ENCODE data around the gene NHERF2. TPM values are rescaled to one million over a fixed set of nuclear protein-coding genes. Genes with fewer than 3 reads are reported as not detected.

NHERF2 gene
- total RNA-seq, 2 donors from 2014 or later: 0.21 to 2.9 TPM

- Mint-ChIP-seq H3K27me3 (no peaks in the 10 kb centered on the region), H3K36me3 (ENCODE audit: low read depth) (peaks cover 21% of the 10 kb centered on the region), H3K4me1 (no peaks in the 10 kb centered on the region), H3K27ac (no peak overlapping the region), H3K4me3 (no peak overlapping the region), H3K9me3 (no peaks in the 10 kb centered on the region)
- ATAC-seq (replicated peaks): no peak
These were observed 50.3 kb downstream of the NHERF2 start for GRCh38 chr16:2077016-2077415.

- H3K4me3 Mint-ChIP-seq: no peak overlapping the region
- H3K27me3 Mint-ChIP-seq: no peaks in the 10 kb centered on the region
- H3K4me1 Mint-ChIP-seq: no peaks in the 10 kb centered on the region
- no peaks in the 10 kb centered on the region for H3K9me3 Mint-ChIP-seq
- ATAC-seq (replicated peaks): no peak
- H3K36me3 Mint-ChIP-seq (ENCODE audit: low read depth): peaks cover 16% of the 10 kb centered on the region
- H3K27ac Mint-ChIP-seq: no peak overlapping the region
These were observed 51.0 kb downstream of the NHERF2 start for GRCh38 chr16:2077696-2078095.

GRCh38 chr16:2078096-2078495 is 51.4 kb downstream of the NHERF2 start:
- Mint-ChIP-seq H3K4me3 (no peak overlapping the region), H3K9me3 (no peaks in the 10 kb centered on the region), H3K4me1 (no peaks in the 10 kb centered on the region), H3K27ac (no peak overlapping the region), H3K27me3 (no peaks in the 10 kb centered on the region), H3K36me3 (ENCODE audit: low read depth) (peaks cover 16% of the 10 kb centered on the region)
- no peak for ATAC-seq (replicated peaks)

GRCh38 chr16:2078691-2079090 is 52.0 kb downstream of the NHERF2 start:
- Mint-ChIP-seq H3K4me1 (no peaks in the 10 kb centered on the region), H3K27me3 (no peaks in the 10 kb centered on the region), H3K4me3 (no peak overlapping the region), H3K27ac (no peak overlapping the region), H3K36me3 (ENCODE audit: low read depth) (peaks cover 16% of the 10 kb centered on the region), H3K9me3 (no peaks in the 10 kb centered on the region)
- ATAC-seq (replicated peaks): no peak

GRCh38 chr16:2079311-2079800 is 52.7 kb downstream of the NHERF2 start:
- ATAC-seq (replicated peaks): no peak
- no peak overlapping the region for H3K27ac Mint-ChIP-seq
- no peaks in the 10 kb centered on the region for H3K27me3 Mint-ChIP-seq
- peaks cover 15% of the 10 kb centered on the region for H3K36me3 Mint-ChIP-seq (ENCODE audit: low read depth)
- no peaks in the 10 kb centered on the region for H3K4me1 Mint-ChIP-seq
- no peaks in the 10 kb centered on the region for H3K9me3 Mint-ChIP-seq
- no peak overlapping the region for H3K4me3 Mint-ChIP-seq

- Mint-ChIP-seq H3K27ac (no peak overlapping the region), H3K9me3 (no peaks in the 10 kb centered on the region), H3K4me1 (no peaks in the 10 kb centered on the region), H3K36me3 (ENCODE audit: low read depth) (peaks cover 9% of the 10 kb centered on the region), H3K4me3 (no peak overlapping the region), H3K27me3 (no peaks in the 10 kb centered on the region)
- ATAC-seq (replicated peaks): no peak
These were observed 53.3 kb downstream of the NHERF2 start for GRCh38 chr16:2079991-2080390.

- Mint-ChIP-seq H3K27me3 (no peaks in the 10 kb centered on the region), H3K27ac (no peak overlapping the region), H3K4me3 (no peak overlapping the region), H3K9me3 (no peaks in the 10 kb centered on the region), H3K4me1 (no peaks in the 10 kb centered on the region), H3K36me3 (ENCODE audit: low read depth) (peaks cover 7% of the 10 kb centered on the region)
- no peak for ATAC-seq (replicated peaks)
These were observed 54.7 kb downstream of the NHERF2 start for GRCh38 chr16:2081201-2082084.

GRCh38 chr16:2082171-2082982 is 55.7 kb downstream of the NHERF2 start:
- no peak for ATAC-seq (replicated peaks)
- no peak overlapping the region for H3K27ac Mint-ChIP-seq
- H3K4me3 Mint-ChIP-seq: no peak overlapping the region
- H3K27me3 Mint-ChIP-seq: no peaks in the 10 kb centered on the region
- no peaks in the 10 kb centered on the region for H3K9me3 Mint-ChIP-seq
- H3K4me1 Mint-ChIP-seq: no peaks in the 10 kb centered on the region
- H3K36me3 Mint-ChIP-seq (ENCODE audit: low read depth): peaks cover 7% of the 10 kb centered on the region

GRCh38 chr16:2082983-2083364 is 56.3 kb downstream of the NHERF2 start:
- H3K4me3 Mint-ChIP-seq: no peak overlapping the region
- peaks cover 7% of the 10 kb centered on the region for H3K36me3 Mint-ChIP-seq (ENCODE audit: low read depth)
- H3K27me3 Mint-ChIP-seq: no peaks in the 10 kb centered on the region
- H3K4me1 Mint-ChIP-seq: no peaks in the 10 kb centered on the region
- H3K27ac Mint-ChIP-seq: no peak overlapping the region
- no peak for ATAC-seq (replicated peaks)
- no peaks in the 10 kb centered on the region for H3K9me3 Mint-ChIP-seq

- H3K27ac Mint-ChIP-seq: no peak overlapping the region
- H3K36me3 Mint-ChIP-seq (ENCODE audit: low read depth): peaks cover 9% of the 10 kb centered on the region
- H3K27me3 Mint-ChIP-seq: no peaks in the 10 kb centered on the region
- no peaks in the 10 kb centered on the region for H3K9me3 Mint-ChIP-seq
- no peak for ATAC-seq (replicated peaks)
- no peaks in the 10 kb centered on the region for H3K4me1 Mint-ChIP-seq
- H3K4me3 Mint-ChIP-seq: no peak overlapping the region
These were observed 56.7 kb downstream of the NHERF2 start for GRCh38 chr16:2083409-2083808.

GRCh38 chr16:2083876-2084780 is 57.4 kb downstream of the NHERF2 start:
- Mint-ChIP-seq H3K27me3 (no peaks in the 10 kb centered on the region), H3K36me3 (ENCODE audit: low read depth) (peaks cover 11% of the 10 kb centered on the region), H3K9me3 (no peaks in the 10 kb centered on the region), H3K4me3 (no peak overlapping the region), H3K4me1 (no peaks in the 10 kb centered on the region), H3K27ac (no peak overlapping the region)
- ATAC-seq (replicated peaks): no peak

- no peak overlapping the region for H3K4me3 Mint-ChIP-seq
- H3K9me3 Mint-ChIP-seq: no peaks in the 10 kb centered on the region
- no peak for ATAC-seq (replicated peaks)
- H3K4me1 Mint-ChIP-seq: no peaks in the 10 kb centered on the region
- H3K27ac Mint-ChIP-seq: no peak overlapping the region
- peaks cover 11% of the 10 kb centered on the region for H3K36me3 Mint-ChIP-seq (ENCODE audit: low read depth)
- H3K27me3 Mint-ChIP-seq: no peaks in the 10 kb centered on the region
These were observed 58.4 kb downstream of the NHERF2 start for GRCh38 chr16:2084895-2085625.

- H3K27ac Mint-ChIP-seq: no peak overlapping the region
- H3K36me3 Mint-ChIP-seq (ENCODE audit: low read depth): peaks cover 11% of the 10 kb centered on the region
- no peak overlapping the region for H3K4me3 Mint-ChIP-seq
- ATAC-seq (replicated peaks): no peak
- H3K9me3 Mint-ChIP-seq: no peaks in the 10 kb centered on the region
- no peaks in the 10 kb centered on the region for H3K27me3 Mint-ChIP-seq
- no peaks in the 10 kb centered on the region for H3K4me1 Mint-ChIP-seq
These were observed 59.0 kb downstream of the NHERF2 start for GRCh38 chr16:2085669-2086068.
